GM12878 (cell line): ENCODE data around the gene GPR89B.
"Not testable (repeated sequence)": the region's sequence is repeated elsewhere in the genome, so short reads cannot be mapped to it uniquely, and the experiment has no call there.

Experiments used
- NFIC ChIP-seq: IDR thresholded peaks from 2 replicates; pipeline ENCODE4 v1.6.1; 2012; ENCODE audit warnings: low read depth, mild to moderate bottlenecking, inconsistent platforms, low read length, moderate library complexity
- RELA ChIP-seq: fragments of 450-650 bp; IDR thresholded peaks from 2 replicates; pipeline ENCODE4 v1.8.0; 2014; ENCODE audit warnings: borderline replicate concordance; ENCODE audit not compliant: partially characterized antibody
- STAT1 ChIP-seq: fragments of 450-650 bp; conservative IDR thresholded peaks from 2 replicates; pipeline ENCODE4 v1.6.1; 2014; ENCODE audit warnings: antibody characterized with exemption, mild to moderate bottlenecking

GRCh38 chr1:147931137-147931536 is 2.9 kb downstream of the GPR89B start:
- not testable (repeated sequence) for TF ChIP-seq RELA, NFIC, STAT1
